Gastroesophageal sphincter (tissue), 4 donors: ENCODE measurements around the gene PALM3. TPM values are rescaled to one million over a fixed set of nuclear protein-coding genes. Genes with fewer than 3 reads are reported as not detected.
A peak's percentile ranks its signal among the peaks of the same experiment; 100 is the strongest.

Experiments
- ATAC-seq: fragments of 150-250 bp; one replicate; pipeline ENCODE4 v1.9.1; 2016; ENCODE audit warnings: mild to moderate bottlenecking, moderate library complexity
- H3K27ac ChIP-seq, 4 donors: fragments of 200-600 bp; sonication (generic) in 3 of 4; 1 replicate in 3 of 4; 2 replicates in 1 of 4; pipeline ENCODE4 v1.5.1; 2016 to 2019
- H3K27me3 ChIP-seq: fragments of 200-600 bp; sonication (generic); one replicate; pipeline ENCODE4 v1.5.1; 2019
- H3K36me3 ChIP-seq, 2 donors: fragments of 200-600 bp; sonication (generic); one replicate each; pipeline ENCODE4 v1.5.1; 2019; ENCODE audit warnings: control low read depth in 1 of 2
- H3K4me1 ChIP-seq, 3 donors: fragments of 200-600 bp; sonication (generic); 1 replicate in 2 of 3; 2 replicates in 1 of 3; pipeline ENCODE4 v1.5.1; 2016 to 2019; ENCODE audit warnings: control low read depth in 2 of 3
- H3K4me3 ChIP-seq, 2 donors: fragments of 200-600 bp; sonication (generic); one replicate each; pipeline ENCODE4 v1.5.1; 2019; ENCODE audit warnings: mild to moderate bottlenecking in 1 of 2, moderate library complexity in 1 of 2
- H3K9me3 ChIP-seq, 3 donors: fragments of 200-600 bp; sonication (generic); one replicate each; pipeline ENCODE4 v1.5.1; 2017 to 2019; ENCODE audit warnings: control low read depth in 2 of 3
- EP300 ChIP-seq: sonication (generic); formaldehyde crosslinking; IDR thresholded peaks from one replicate; pipeline ENCODE4 v1.6.1; 2017; ENCODE audit warnings: antibody characterized with exemption, mild to moderate bottlenecking
- POLR2A ChIP-seq, 2 donors: fragments of 450-650 bp; IDR thresholded peaks; one replicate each; pipeline ENCODE4 v1.6.1; 2017; ENCODE audit warnings: antibody characterized with exemption in 2 of 2, mild to moderate bottlenecking in 2 of 2, moderate library complexity in 1 of 2
- POLR2AphosphoS5 ChIP-seq: sonication (generic); formaldehyde crosslinking; IDR thresholded peaks from one replicate; pipeline ENCODE4 v1.6.1; 2017; ENCODE audit warnings: antibody characterized with exemption
- WGBS, 2 donors: methylation state at CpG; one replicate each; pipeline ENCODE4 v1.1.5; 2018; ENCODE audit warnings: low coverage in 1 of 2; 5-methylcytosine and 5-hydroxymethylcytosine counted together
- total RNA-seq, 4 donors: library from RNA; depleted of rRNA; stranded (reverse); fragments of >200 nt; gene quantifications; one replicate each; pipeline ENCODE4 v1.1.0, GENCODE V29; 2016
- TF ChIP-seq, protein P1 (sequence below), 4 experiments: fragments of 200-600 bp in 2 of 4; fragments of 450-650 bp in 2 of 4; sonication (generic) in 1 of 4; IDR thresholded peaks; one replicate each; pipeline ENCODE4 v1.5.1; 2017 to 2019; ENCODE audit warnings: antibody characterized with exemption in 4 of 4, mild to moderate bottlenecking in 2 of 4, moderate library complexity in 2 of 4

Gene PALM3
- total RNA-seq, 4 donors from 2014 or later = not detected

DNA sequence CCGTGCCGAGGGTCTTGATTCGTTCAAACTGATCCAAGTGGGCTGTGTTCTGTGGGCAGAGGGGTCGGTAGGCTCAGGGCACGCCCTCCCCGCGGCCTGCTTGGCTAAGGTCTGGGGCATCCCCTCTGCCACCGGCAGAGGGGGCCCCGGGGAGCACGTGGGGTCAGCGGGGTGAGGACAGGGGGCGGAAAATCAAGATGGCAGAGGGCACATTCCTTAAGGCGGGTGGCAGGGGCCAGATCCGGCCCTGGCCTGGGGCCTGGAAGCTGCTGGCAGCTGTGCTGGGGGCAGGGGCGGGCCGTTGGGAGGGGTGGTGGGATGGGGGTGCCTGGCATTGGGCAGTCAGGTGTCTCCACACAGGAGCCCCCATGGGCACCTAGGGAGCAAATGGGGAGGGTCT lies 45.0 kb upstream of the PALM3 start:
- Histone ChIP-seq H3K4me1 (peaks cover 0 to 50% (median 16%) of the 10 kb centered on the region in 3 donors), H3K4me3 (no peak overlapping the region), H3K36me3 (peaks cover 0 to 56% of the 10 kb centered on the region in 2 donors), H3K27me3 (no peaks in the 10 kb centered on the region), H3K9me3 (no peaks in the 10 kb centered on the region), H3K27ac (peak overlapping the region; percentile 64 to 92 (median 82))
- TF ChIP-seq, protein P1, sequence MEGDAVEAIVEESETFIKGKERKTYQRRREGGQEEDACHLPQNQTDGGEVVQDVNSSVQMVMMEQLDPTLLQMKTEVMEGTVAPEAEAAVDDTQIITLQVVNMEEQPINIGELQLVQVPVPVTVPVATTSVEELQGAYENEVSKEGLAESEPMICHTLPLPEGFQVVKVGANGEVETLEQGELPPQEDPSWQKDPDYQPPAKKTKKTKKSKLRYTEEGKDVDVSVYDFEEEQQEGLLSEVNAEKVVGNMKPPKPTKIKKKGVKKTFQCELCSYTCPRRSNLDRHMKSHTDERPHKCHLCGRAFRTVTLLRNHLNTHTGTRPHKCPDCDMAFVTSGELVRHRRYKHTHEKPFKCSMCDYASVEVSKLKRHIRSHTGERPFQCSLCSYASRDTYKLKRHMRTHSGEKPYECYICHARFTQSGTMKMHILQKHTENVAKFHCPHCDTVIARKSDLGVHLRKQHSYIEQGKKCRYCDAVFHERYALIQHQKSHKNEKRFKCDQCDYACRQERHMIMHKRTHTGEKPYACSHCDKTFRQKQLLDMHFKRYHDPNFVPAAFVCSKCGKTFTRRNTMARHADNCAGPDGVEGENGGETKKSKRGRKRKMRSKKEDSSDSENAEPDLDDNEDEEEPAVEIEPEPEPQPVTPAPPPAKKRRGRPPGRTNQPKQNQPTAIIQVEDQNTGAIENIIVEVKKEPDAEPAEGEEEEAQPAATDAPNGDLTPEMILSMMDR (IDR thresholded peaks at IDR 0.05) = no peak
- TF ChIP-seq POLR2AphosphoS5 (no peak), POLR2A (IDR thresholded peaks at IDR 0.05) (no peak), EP300 (no peak)
- ATAC-seq = peak; percentile 25
- WGBS, 2 donors = 83% methylated on average over 2 of the region's 16 CpGs; no CpG with 5 or more reads in 1 of the 2 donors

DNA sequence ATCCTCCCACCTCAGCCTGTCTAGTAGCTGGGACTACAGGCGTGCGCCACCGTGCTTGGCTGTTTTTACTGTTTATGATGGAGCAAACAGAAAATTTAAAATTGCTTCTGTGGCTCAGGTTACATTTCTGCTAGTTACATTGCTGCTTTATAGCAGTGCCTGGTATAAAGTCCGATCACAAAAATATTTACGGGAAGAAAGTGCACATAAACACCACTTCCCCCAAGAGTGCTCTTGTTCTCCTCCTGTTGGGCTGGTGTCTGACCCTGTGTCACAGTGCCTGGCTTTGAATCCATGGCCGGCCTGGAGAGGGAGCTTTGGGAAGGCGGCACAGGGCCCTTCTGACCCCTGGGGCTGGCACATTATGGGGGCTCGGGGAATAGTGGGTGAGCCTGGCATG lies 43.8 kb upstream of the PALM3 start:
- Histone ChIP-seq H3K27ac (peak overlapping the region in 1 of 4 donors; percentile 82), H3K4me1 (peaks cover 0 to 42% (median 10%) of the 10 kb centered on the region in 3 donors), H3K36me3 (peaks cover 0 to 67% of the 10 kb centered on the region in 2 donors), H3K27me3 (no peaks in the 10 kb centered on the region), H3K9me3 (no peaks in the 10 kb centered on the region), H3K4me3 (no peak overlapping the region)
- TF ChIP-seq POLR2AphosphoS5 (no peak), EP300 (no peak), POLR2A (IDR thresholded peaks at IDR 0.05) (no peak)
- TF ChIP-seq, protein P1 (IDR thresholded peaks at IDR 0.05) = no peak
- WGBS, 2 donors = 69 to 88% methylated on average over 3 to 4 of the region's 8 CpGs
- ATAC-seq = no peak

DNA sequence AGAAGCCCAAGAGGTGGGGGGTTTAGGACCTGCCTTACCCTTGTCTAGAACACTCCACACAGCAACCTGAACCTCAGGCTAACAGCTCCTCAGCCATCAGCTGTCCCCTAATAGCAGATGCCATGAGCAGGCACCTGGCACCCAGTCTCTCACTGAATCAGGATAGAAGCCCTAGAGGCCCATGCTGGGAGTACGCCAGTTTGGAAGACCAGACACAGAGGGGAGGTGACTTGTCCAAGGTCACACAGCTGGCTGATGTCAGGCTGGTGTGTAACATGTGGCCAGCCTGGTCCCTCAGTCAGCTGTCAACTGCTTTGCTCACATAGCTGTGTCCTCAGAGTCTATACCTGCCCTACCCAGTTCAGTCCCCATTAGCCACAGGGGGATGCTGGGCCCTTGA lies 41.4 kb upstream of the PALM3 start:
- Histone ChIP-seq H3K36me3 (peaks cover 0 to 91% of the 10 kb centered on the region in 2 donors), H3K27me3 (no peaks in the 10 kb centered on the region), H3K27ac (no peak overlapping the region), H3K9me3 (no peaks in the 10 kb centered on the region), H3K4me3 (no peak overlapping the region), H3K4me1 (peaks cover 0 to 25% (median 10%) of the 10 kb centered on the region in 3 donors)
- WGBS, 2 donors = no CpG with 5 or more reads among the region's 1 CpG
- TF ChIP-seq, protein P1 (IDR thresholded peaks at IDR 0.05) = no peak
- TF ChIP-seq POLR2AphosphoS5 (no peak), POLR2A (IDR thresholded peaks at IDR 0.05) (no peak), EP300 (no peak)
- no peak for ATAC-seq

DNA sequence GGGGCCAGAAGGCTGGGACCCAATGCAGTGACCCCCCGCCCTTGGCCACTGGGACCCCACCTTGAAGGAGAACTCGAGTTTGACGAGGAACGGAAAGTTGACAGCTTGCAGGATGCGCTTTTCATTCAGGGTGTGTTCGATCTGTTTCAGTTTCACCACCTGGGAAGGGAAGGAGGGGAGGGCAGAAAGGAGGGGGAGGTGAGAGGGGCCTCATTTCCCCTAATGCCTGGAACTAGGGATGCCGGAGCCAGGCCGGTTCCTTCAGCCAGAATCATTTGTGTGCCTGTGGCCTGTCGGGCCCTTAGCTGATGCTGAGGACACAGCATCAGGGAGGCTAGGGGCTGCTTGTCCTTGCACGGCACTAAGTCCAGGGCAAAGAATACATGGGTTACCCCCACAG lies 40.9 kb upstream of the PALM3 start:
- peaks cover 0 to 97% of the 10 kb centered on the region in 2 donors for H3K36me3 ChIP-seq
- ATAC-seq = no peak
- 82% methylated on average over 6 of the region's 10 CpGs; no CpG with 5 or more reads in 1 of the 2 donors for WGBS, 2 donors
- H3K4me3 ChIP-seq = no peak overlapping the region
- no peak overlapping the region for H3K27ac ChIP-seq
- H3K27me3 ChIP-seq = no peaks in the 10 kb centered on the region
- TF ChIP-seq, protein P1 (IDR thresholded peaks at IDR 0.05) = no peak
- TF ChIP-seq POLR2A (IDR thresholded peaks at IDR 0.05) = no peak
- TF ChIP-seq EP300 = no peak
- TF ChIP-seq POLR2AphosphoS5 = no peak
- no peaks in the 10 kb centered on the region for H3K9me3 ChIP-seq
- peaks cover 0 to 20% (median 6%) of the 10 kb centered on the region in 3 donors for H3K4me1 ChIP-seq

DNA sequence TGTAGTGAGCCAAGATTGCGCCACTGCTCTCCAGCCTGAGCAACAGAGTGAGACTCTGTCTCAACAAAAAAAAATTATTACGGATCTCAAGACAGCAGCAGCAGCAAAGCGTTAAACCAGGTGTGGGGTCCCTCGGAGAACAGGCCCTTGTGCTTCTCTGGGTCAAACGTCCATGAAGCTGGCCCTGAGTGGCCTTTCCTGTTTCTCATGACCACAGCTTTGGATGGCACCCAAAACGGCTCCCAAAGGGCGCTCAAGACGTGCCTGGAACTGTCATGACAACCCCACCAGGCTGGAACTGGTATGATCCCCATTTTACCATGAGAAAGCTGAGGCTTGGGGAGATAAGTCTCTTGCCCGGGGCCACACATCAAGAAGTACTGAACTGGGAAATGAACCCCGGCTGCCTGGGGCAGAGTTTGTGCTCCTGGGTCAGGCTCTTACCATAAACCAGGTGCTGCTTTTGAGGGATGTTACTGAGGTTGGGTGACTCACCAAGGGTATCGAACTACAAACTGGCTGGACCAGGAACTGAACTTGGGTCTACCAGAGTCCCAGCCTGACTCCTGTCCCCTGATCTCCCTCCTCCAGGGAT lies 40.3 kb upstream of the PALM3 start:
- H3K36me3 ChIP-seq = peaks cover 0 to 100% of the 10 kb centered on the region in 2 donors
- no peak for TF ChIP-seq POLR2AphosphoS5
- TF ChIP-seq EP300 = no peak
- TF ChIP-seq, protein P1 (IDR thresholded peaks at IDR 0.05) = no peak
- TF ChIP-seq POLR2A (IDR thresholded peaks at IDR 0.05) = no peak

More for the DNA sequence above, 40.3 kb upstream of the PALM3 start:
- WGBS, 2 donors = 67 to 73% methylated on average over 6 to 7 of the region's 11 CpGs
- H3K9me3 ChIP-seq = no peaks in the 10 kb centered on the region
- ATAC-seq = no peak
- no peak overlapping the region for H3K4me3 ChIP-seq
- peaks cover 0 to 14% (median under 1%) of the 10 kb centered on the region in 3 donors for H3K4me1 ChIP-seq
- no peaks in the 10 kb centered on the region for H3K27me3 ChIP-seq
- H3K27ac ChIP-seq = no peak overlapping the region
